Measurements from ENCODE around the gene LMOD3.

The LMOD3 gene

GRCh38 chr3:69116162-69116561 is 6.2 kb downstream of the LMOD3 start:
- Mint-ChIP-seq H3K36me3 (ENCODE audit: low read depth) (peaks cover 3% of the 10 kb centered on the region), H3K4me1 (ENCODE audit: low read depth) (peaks cover 2% of the 10 kb centered on the region), H3K4me3 (no peak overlapping the region), H3K9me3 (no peaks in the 10 kb centered on the region), H3K27ac (no peak overlapping the region), H3K27me3 (ENCODE audit: low read depth) (no peaks in the 10 kb centered on the region)

- Mint-ChIP-seq H3K27ac (no peak overlapping the region), H3K4me3 (no peak overlapping the region), H3K4me1 (ENCODE audit: low read depth) (peaks cover under 1% of the 10 kb centered on the region), H3K27me3 (ENCODE audit: low read depth) (no peaks in the 10 kb centered on the region), H3K9me3 (no peaks in the 10 kb centered on the region), H3K36me3 (ENCODE audit: low read depth) (peaks cover 3% of the 10 kb centered on the region)
These were observed 6.7 kb downstream of the LMOD3 start for GRCh38 chr3:69115731-69116130.

DNA sequence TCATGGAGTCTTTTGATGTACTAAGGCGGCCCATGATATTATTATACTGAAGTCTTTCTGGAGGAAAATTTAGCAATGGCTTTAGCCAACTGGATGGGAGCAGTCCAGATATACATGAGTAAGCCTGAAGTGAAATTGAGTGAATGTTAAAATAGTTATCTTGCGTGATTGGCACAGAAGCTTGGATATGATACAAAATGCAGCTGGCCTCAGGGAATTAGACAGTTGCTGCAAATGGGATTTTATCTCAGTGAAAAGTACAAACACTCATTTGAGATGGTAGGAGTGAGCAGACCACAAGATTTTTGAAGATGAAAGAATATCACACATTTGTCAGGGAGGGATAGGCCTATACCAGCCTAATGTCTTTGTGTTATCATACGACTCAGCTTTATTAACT is 8.9 kb downstream of the LMOD3 start:
- no peaks in the 10 kb centered on the region for H3K4me1 Mint-ChIP-seq (ENCODE audit: low read depth)
- H3K27ac Mint-ChIP-seq = no peak overlapping the region
- no peaks in the 10 kb centered on the region for H3K9me3 Mint-ChIP-seq
- no peak overlapping the region for H3K4me3 Mint-ChIP-seq
- H3K27me3 Mint-ChIP-seq (ENCODE audit: low read depth) = no peaks in the 10 kb centered on the region
- H3K36me3 Mint-ChIP-seq (ENCODE audit: low read depth) = peaks cover 3% of the 10 kb centered on the region

GRCh38 chr3:69110941-69111546 is 11.4 kb downstream of the LMOD3 start:
- H3K9me3 Mint-ChIP-seq = no peaks in the 10 kb centered on the region
- H3K4me3 Mint-ChIP-seq = no peak overlapping the region
- H3K36me3 Mint-ChIP-seq (ENCODE audit: low read depth) = peaks cover 7% of the 10 kb centered on the region
- no peak overlapping the region for H3K27ac Mint-ChIP-seq
- no peaks in the 10 kb centered on the region for H3K27me3 Mint-ChIP-seq (ENCODE audit: low read depth)
- H3K4me1 Mint-ChIP-seq (ENCODE audit: low read depth) = peaks cover 3% of the 10 kb centered on the region

- Mint-ChIP-seq H3K36me3 (ENCODE audit: low read depth) (peaks cover 23% of the 10 kb centered on the region), H3K9me3 (no peaks in the 10 kb centered on the region), H3K27ac (no peak overlapping the region), H3K27me3 (ENCODE audit: low read depth) (no peaks in the 10 kb centered on the region), H3K4me1 (ENCODE audit: low read depth) (peaks cover 9% of the 10 kb centered on the region), H3K4me3 (no peak overlapping the region)
These were observed 13.6 kb downstream of the LMOD3 start for GRCh38 chr3:69108811-69109210.

DNA sequence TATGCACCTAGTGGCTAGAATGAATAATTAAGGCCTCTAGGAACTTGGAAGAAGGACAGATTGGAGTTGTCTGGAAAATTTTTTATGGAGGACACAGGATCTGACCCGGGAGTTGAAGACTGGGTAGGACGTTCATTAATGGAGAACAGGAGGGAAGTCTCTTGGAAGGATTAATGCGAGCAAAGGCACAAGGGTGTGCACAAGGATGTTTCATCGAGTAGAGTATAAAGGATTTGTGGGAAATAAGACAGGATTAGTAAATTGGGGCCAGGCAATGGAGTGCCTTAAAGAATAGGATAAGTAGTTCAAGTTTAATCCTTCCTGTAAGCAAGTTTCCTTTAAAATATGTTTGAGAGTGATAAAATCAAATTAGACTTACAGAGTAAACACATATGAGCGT is 14.6 kb downstream of the LMOD3 start:
- Mint-ChIP-seq H3K27me3 (ENCODE audit: low read depth) (no peaks in the 10 kb centered on the region), H3K27ac (peak overlapping the region; percentile 1), H3K4me3 (no peak overlapping the region), H3K4me1 (ENCODE audit: low read depth) (peaks cover 14% of the 10 kb centered on the region), H3K9me3 (no peaks in the 10 kb centered on the region), H3K36me3 (ENCODE audit: low read depth) (peaks cover 27% of the 10 kb centered on the region)

GRCh38 chr3:69105320-69105719 is 17.1 kb downstream of the LMOD3 start:
- no peak overlapping the region for H3K27ac Mint-ChIP-seq
- peaks cover 42% of the 10 kb centered on the region for H3K36me3 Mint-ChIP-seq (ENCODE audit: low read depth)
- peaks cover 23% of the 10 kb centered on the region for H3K4me1 Mint-ChIP-seq (ENCODE audit: low read depth)
- no peaks in the 10 kb centered on the region for H3K9me3 Mint-ChIP-seq
- H3K4me3 Mint-ChIP-seq = no peak overlapping the region
- no peaks in the 10 kb centered on the region for H3K27me3 Mint-ChIP-seq (ENCODE audit: low read depth)

DNA sequence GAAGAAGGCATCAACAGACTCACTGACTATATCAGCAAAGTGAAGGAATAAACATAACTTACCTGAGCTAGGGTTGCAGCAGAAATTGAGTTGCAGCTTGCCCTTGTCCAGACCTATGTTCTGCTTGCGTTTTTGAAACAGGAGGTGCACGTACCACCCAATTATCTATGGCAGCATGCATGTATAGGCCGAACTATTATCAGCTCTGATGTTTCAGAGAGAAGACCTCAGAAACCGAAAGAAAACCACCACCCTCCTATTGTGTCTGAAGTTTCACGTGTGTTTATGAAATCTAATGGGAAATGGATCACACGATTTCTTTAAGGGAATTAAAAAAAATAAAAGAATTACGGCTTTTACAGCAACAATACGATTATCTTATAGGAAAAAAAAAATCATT is 17.8 kb downstream of the LMOD3 start:
- no peak overlapping the region for H3K27ac Mint-ChIP-seq
- H3K4me1 Mint-ChIP-seq (ENCODE audit: low read depth) = peaks cover 26% of the 10 kb centered on the region

GRCh38 chr3:69103123-69103522 is 19.3 kb downstream of the LMOD3 start:
- H3K4me1 Mint-ChIP-seq (ENCODE audit: low read depth) = peaks cover 32% of the 10 kb centered on the region
- H3K36me3 Mint-ChIP-seq (ENCODE audit: low read depth) = peaks cover 52% of the 10 kb centered on the region
- no peaks in the 10 kb centered on the region for H3K9me3 Mint-ChIP-seq
- H3K4me3 Mint-ChIP-seq = no peak overlapping the region
- no peaks in the 10 kb centered on the region for H3K27me3 Mint-ChIP-seq (ENCODE audit: low read depth)
- H3K27ac Mint-ChIP-seq = no peak overlapping the region

More for the DNA sequence above, 17.8 kb downstream of the LMOD3 start:
- H3K27me3 Mint-ChIP-seq (ENCODE audit: low read depth) = no peaks in the 10 kb centered on the region
- H3K4me3 Mint-ChIP-seq = no peak overlapping the region
- H3K36me3 Mint-ChIP-seq (ENCODE audit: low read depth) = peaks cover 47% of the 10 kb centered on the region
- no peaks in the 10 kb centered on the region for H3K9me3 Mint-ChIP-seq

GRCh38 chr3:69102384-69102783 is 20.0 kb downstream of the LMOD3 start:
- Mint-ChIP-seq H3K4me3 (no peak overlapping the region), H3K36me3 (ENCODE audit: low read depth) (peaks cover 52% of the 10 kb centered on the region), H3K4me1 (ENCODE audit: low read depth) (peaks cover 33% of the 10 kb centered on the region), H3K9me3 (no peaks in the 10 kb centered on the region), H3K27ac (no peak overlapping the region), H3K27me3 (ENCODE audit: low read depth) (no peaks in the 10 kb centered on the region)

- Mint-ChIP-seq H3K36me3 (ENCODE audit: low read depth) (peaks cover 61% of the 10 kb centered on the region), H3K9me3 (no peaks in the 10 kb centered on the region), H3K27ac (no peak overlapping the region), H3K4me1 (ENCODE audit: low read depth) (peaks cover 51% of the 10 kb centered on the region), H3K4me3 (no peak overlapping the region), H3K27me3 (ENCODE audit: low read depth) (no peaks in the 10 kb centered on the region)
These were observed 22.8 kb downstream of the LMOD3 start for GRCh38 chr3:69099576-69099975.

- Mint-ChIP-seq H3K4me3 (no peak overlapping the region), H3K27me3 (ENCODE audit: low read depth) (no peaks in the 10 kb centered on the region), H3K27ac (peak overlapping the region; percentile 38), H3K36me3 (ENCODE audit: low read depth) (peaks cover 60% of the 10 kb centered on the region), H3K4me1 (ENCODE audit: low read depth) (peaks cover 53% of the 10 kb centered on the region), H3K9me3 (no peaks in the 10 kb centered on the region)
These were observed 24.8 kb downstream of the LMOD3 start for GRCh38 chr3:69097407-69098086.

GRCh38 chr3:69096299-69096698 is 26.1 kb downstream of the LMOD3 start:
- Mint-ChIP-seq H3K27me3 (ENCODE audit: low read depth) (no peaks in the 10 kb centered on the region), H3K9me3 (no peaks in the 10 kb centered on the region), H3K4me1 (ENCODE audit: low read depth) (peaks cover 56% of the 10 kb centered on the region), H3K36me3 (ENCODE audit: low read depth) (peaks cover 57% of the 10 kb centered on the region), H3K27ac (peak overlapping the region; percentile 87), H3K4me3 (no peak overlapping the region)

DNA sequence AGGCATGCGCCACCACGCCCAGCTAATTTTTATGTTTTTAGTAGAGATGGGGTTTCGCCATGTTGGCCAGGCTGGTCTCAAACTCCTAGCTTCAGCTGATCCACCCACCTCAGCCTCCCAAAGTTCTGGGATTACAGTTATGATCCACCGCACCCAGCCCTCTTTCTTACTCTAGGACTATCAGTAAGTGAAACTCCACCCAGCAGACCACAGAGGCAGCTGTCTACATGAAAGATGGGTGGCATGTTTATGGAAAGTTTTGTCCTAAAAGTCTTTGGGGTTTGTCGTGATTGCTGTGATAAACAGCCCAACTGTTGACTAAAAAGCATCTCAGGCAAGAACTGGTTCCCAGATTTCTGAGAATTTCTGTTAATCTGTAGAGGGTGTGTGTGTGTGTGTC is 26.8 kb downstream of the LMOD3 start:
- Mint-ChIP-seq H3K4me1 (ENCODE audit: low read depth) (peaks cover 59% of the 10 kb centered on the region), H3K27ac (peak overlapping the region; percentile 87), H3K36me3 (ENCODE audit: low read depth) (peaks cover 60% of the 10 kb centered on the region), H3K27me3 (ENCODE audit: low read depth) (no peaks in the 10 kb centered on the region), H3K4me3 (peak overlapping the region; percentile 78), H3K9me3 (no peaks in the 10 kb centered on the region)

GRCh38 chr3:69094467-69095205 is 27.8 kb downstream of the LMOD3 start:
- peaks cover 62% of the 10 kb centered on the region for H3K36me3 Mint-ChIP-seq (ENCODE audit: low read depth)
- H3K4me1 Mint-ChIP-seq (ENCODE audit: low read depth) = peaks cover 64% of the 10 kb centered on the region
- peak overlapping the region; percentile 87 for H3K27ac Mint-ChIP-seq
- H3K9me3 Mint-ChIP-seq = no peaks in the 10 kb centered on the region
- no peaks in the 10 kb centered on the region for H3K27me3 Mint-ChIP-seq (ENCODE audit: low read depth)
- H3K4me3 Mint-ChIP-seq = peak overlapping the region; percentile 75
